ENCODE data around the gene CELF5.

DNA sequence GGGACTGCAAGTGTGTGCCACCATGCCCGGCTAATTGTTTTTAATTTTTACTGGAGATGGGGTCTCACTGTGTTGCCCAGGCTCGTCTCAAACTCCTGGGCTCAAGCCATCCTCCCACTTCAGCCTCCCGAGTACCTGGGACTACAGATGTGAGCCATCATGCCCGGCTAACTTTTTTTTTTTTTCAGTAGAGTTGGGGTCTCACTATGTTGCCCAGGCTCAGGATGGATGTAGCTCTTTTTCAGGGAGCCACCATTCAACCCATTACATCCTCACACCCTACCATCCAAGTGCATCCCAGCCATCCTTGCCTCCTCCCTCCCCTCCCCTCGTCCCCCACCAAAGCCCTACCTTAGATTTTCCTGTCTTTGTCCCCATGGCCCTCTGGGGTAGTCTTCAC lies 14.9 kb downstream of the CELF5 start:
- TF ChIP-seq POLR2A (IDR thresholded peaks at IDR 0.05) (no peak), CTCF (IDR thresholded peaks at IDR 0.05) (no peak)
